GM13976 (cell line): ENCODE data around the gene MYADML2.

ENCODE experiments used
- DNase-seq: peaks from one replicate; pipeline ENCODE4 v3.0.0; 2012; ENCODE audit warnings: low spot score
- CTCF ChIP-seq: IDR thresholded peaks from 2 replicates; pipeline ENCODE4 v1.5.1; 2012; ENCODE audit warnings: borderline replicate concordance, mild to moderate bottlenecking; ENCODE audit not compliant: insufficient read depth; ENCODE audit errors: extremely low read depth, missing control alignments, control extremely low read depth
- in situ Hi-C: fragments of 300-500 bp; cut with MboI; formaldehyde crosslinking; loops from one replicate; pipeline ENCODE4 v1.12.0; 2022; ENCODE audit warnings: low sequenced_read_pairs, mixed read lengths, inconsistent platforms; ENCODE audit not compliant: unreplicated experiment

Gene MYADML2

GRCh38 chr17:81977211-81977808, 30.3 kb upstream of the MYADML2 start, which contains the start of gene ASPSCR1:
TSS of gene ASPSCR1 (plus strand) at chr17:81977629. CDS start at chr17:81977647, 18 bp downstream.
- TF ChIP-seq CTCF, result no peak
- DNase-seq, result peak; percentile 96
- in situ Hi-C loops, result no loop called here

- DNase-seq, result no peak
- in situ Hi-C loops, result no loop called here
- TF ChIP-seq CTCF, result no peak
These were observed 29.5 kb upstream of the MYADML2 start for GRCh38 chr17:81976332-81977210.

- TF ChIP-seq CTCF, result no peak
- in situ Hi-C loops, result no loop called here
- no peak for DNase-seq
These were observed 26.4 kb upstream of the MYADML2 start for GRCh38 chr17:81973432-81973831.

GRCh38 chr17:81968850-81969812, 22.1 kb upstream of the MYADML2 start:
- TF ChIP-seq CTCF, result no peak
- DNase-seq, result no peak
- in situ Hi-C loops, result no loop called here

GRCh38 chr17:81968396-81968745, 21.3 kb upstream of the MYADML2 start:
- TF ChIP-seq CTCF, result no peak
- DNase-seq, result no peak
- in situ Hi-C loops, result no loop called here

- in situ Hi-C loops, result no loop called here
- TF ChIP-seq CTCF, result no peak
- DNase-seq, result peak; percentile 97
These were observed 20.7 kb upstream of the MYADML2 start for GRCh38 chr17:81967533-81968395.
